Activated CD8-positive, alpha-beta memory T cell treated with anti-CD3 and anti-CD28 coated beads, Interleukin-2, amount 50 U/mL, for 24 hours (primary cell): ENCODE measurements around the gene CHML.
"Not testable (repeated sequence)": the region's sequence is repeated elsewhere in the genome, so short reads cannot be mapped to it uniquely, and the experiment has no call there.

ENCODE experiments used
- DNase-seq: peaks from one replicate; pipeline ENCODE4 v3.0.0-alpha.2; 2020; ENCODE audit errors: extremely low read depth

CHML gene, protein sequence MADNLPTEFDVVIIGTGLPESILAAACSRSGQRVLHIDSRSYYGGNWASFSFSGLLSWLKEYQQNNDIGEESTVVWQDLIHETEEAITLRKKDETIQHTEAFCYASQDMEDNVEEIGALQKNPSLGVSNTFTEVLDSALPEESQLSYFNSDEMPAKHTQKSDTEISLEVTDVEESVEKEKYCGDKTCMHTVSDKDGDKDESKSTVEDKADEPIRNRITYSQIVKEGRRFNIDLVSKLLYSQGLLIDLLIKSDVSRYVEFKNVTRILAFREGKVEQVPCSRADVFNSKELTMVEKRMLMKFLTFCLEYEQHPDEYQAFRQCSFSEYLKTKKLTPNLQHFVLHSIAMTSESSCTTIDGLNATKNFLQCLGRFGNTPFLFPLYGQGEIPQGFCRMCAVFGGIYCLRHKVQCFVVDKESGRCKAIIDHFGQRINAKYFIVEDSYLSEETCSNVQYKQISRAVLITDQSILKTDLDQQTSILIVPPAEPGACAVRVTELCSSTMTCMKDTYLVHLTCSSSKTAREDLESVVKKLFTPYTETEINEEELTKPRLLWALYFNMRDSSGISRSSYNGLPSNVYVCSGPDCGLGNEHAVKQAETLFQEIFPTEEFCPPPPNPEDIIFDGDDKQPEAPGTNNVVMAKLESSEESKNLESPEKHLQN

GRCh38 chr1:241640149-241640866, at the start of gene CHML, which contains the start of gene OPN3:
CHML (minus strand) TSS chr1:241640369; CDS start chr1:241635766, 4,603 bp downstream.
OPN3 (minus strand) TSS chr1:241640369; CDS start chr1:241640254, 115 bp downstream.
- peak; percentile 61 for DNase-seq

DNA sequence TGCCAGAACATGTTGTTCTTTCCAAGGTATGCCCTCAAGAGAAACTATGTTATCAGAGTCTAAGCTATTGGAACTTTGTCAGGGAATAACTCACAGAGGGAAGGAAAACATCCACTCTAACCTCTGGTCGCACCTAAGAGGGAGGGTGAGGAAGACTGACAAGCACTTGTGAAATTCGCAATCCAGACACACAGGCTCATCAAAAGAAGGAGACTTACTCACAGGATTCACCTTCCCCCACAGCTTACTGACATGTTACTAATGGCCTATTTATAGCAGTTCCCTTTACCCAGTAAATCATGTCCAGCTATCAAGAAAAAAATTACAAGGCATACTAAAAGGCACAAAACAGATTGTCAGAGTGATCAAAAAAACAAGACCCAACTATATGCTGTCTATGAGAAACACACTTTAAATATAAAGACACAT, 48.8 kb upstream of the CHML start:
- no peak for DNase-seq

- no peak for DNase-seq
Observed at GRCh38 chr1:241684108-241684507, 43.9 kb upstream of the CHML start.

GRCh38 chr1:241682921-241683320, 42.8 kb upstream of the CHML start:
- DNase-seq, result no peak

GRCh38 chr1:241681861-241682448, 41.8 kb upstream of the CHML start:
- DNase-seq, result not testable (repeated sequence)

DNA sequence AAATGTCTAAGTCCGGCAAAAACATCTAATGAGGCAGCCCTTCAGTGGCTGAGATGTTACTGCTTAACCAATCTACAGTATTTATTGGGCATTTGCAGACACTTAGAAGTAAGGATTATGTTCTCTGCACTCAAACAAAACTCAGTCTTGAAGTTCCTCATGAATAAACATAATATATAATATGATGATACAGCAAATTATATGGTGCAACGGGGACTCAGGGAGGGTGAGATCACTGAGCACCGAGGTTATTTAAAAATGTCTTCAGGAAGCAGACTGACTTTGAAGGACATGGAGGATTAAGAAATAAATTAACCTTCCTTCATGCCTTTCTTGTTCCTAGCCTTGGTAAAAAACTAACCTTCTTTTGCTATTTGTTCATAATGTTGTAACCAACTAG, 39.8 kb upstream of the CHML start:
- DNase-seq, result no peak

GRCh38 chr1:241679404-241679803, 39.2 kb upstream of the CHML start:
- no peak for DNase-seq

- DNase-seq, result no peak
Observed at GRCh38 chr1:241678536-241678935, 38.4 kb upstream of the CHML start.

DNA sequence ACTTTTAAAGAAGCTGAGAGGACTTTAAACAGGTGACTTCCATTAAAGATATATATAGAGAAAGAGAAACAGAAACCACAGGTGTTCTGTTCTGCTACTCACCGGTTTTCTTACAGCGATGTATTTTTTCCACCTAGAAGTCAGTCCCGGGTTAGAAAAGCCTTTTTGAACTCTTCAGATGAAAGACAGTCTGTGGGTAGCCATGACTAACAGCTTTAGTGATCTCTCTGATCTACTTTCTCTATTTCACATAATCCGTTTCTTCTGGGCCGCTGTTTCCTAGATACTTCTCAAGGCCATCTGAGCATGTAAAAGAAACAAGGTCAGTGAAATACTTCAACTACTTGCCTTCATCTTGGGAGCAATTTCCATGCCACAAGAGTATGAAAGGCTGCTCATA, 37.0 kb upstream of the CHML start:
- no peak for DNase-seq

DNA sequence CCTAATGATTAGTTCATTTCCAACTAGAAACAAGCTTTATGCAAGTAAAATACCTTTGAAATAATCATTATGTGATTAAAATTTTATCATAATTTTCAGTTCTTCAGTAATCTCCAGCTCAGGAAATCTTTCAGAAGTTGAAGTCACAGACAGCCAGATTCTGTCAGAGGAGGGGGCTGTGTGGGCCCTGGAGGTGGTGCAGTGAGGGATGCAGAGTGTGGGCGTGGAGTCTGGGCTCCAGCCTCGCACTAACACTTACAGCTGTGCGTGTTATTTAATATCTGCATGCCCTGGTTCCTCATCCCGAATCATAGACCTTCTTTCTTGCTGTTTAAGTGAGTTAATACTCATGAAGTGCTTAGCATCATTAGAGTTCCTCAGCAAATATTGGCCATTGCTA, 35.8 kb upstream of the CHML start:
- DNase-seq, result no peak

GRCh38 chr1:241674805-241675384, 34.7 kb upstream of the CHML start:
- DNase-seq, result no peak

- DNase-seq, result no peak
Observed at GRCh38 chr1:241672301-241672700, 32.1 kb upstream of the CHML start.

DNA sequence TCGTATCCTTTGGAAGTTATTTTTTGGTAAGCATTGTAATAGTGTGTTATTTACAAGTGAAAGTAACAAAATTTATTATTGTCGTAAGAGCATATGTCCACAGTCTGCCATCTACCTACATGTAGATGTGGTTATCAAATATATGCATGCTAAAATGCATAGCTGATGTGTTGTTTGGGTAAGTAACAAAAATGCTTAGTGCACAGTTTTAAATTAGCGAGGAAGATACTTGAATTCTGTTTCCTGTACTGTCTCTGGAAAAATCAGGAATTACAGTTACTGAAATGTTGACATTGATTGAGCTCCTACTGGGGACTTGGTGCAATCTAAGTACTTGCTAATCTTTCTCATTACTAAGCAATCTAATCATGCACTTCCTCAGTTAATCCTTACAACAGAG, 26.2 kb upstream of the CHML start:
- no peak for DNase-seq

GRCh38 chr1:241660424-241660972, 20.3 kb upstream of the CHML start:
- DNase-seq, result no peak

DNA sequence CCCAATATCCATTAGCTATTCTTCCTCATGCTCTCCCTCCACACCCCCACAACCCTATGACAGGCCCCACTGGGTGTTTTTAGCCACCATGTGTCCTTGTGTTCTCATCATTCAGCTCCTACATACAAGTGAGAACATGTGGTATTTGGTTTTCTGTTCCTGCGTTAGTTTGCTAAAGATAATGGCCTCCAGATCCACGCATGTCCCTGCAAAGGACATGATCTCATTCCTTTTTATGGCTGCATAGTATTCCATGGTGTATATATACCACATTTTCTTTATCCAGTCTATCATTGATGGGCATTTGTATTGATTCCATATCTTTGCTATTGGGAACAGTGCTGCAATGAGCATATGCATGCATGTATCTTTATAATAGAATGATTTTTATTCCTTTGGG, 18.8 kb upstream of the CHML start:
- DNase-seq, result not testable (repeated sequence)

DNA sequence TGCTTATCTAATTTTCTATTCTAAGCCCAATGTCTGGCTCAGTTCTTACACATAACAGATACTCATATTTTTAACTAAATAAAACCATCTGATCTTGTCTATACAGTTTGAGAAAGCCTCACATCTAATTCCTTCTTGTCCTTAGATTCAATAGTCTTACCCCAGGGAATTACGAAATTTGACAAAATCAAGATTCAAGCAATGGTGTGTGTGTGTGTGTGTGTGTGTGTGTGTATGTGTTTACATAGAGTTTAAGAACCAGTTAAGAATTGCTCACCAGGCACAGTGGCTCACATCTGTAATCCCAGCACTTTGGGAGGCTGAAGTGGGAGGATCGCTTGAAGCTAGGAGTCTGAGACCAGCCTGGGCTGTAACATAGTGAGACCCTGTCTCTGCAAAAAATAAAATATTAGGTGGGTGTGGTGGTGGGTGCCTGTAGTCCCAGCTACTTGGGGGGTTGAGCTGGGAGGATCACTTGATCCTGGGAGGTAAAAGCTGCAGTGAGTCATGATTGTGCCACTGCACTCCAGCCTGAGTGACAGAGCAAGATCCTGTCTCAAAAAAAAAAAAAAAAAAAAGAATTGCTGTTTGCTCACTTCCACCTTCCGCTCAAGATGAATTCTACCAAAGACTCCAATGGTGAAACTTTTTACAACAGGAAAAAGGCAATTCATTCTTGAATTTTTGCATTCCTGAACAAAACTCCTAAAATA, 18.1 kb upstream of the CHML start:
- no peak for DNase-seq

DNA sequence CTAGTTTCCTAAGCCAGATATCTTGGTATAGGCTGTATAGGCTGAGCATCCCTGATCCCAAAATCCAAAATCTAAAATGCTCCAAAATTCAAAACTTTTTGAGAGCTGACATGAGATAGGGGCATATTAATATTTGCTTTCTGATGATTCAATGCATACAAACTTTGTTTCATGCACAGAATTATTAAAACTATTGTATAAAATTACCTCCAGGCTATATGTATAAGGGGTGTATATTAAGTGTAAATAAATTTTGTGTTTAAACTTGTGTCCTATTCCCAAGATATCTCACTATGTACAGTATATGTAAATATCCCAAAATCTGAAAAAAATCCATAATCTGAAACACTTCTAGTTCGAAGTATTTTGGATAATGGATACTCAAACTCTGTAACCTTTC, 14.5 kb upstream of the CHML start:
- DNase-seq, result no peak

- no peak for DNase-seq
Observed at GRCh38 chr1:241654019-241654418, 13.8 kb upstream of the CHML start.

DNA sequence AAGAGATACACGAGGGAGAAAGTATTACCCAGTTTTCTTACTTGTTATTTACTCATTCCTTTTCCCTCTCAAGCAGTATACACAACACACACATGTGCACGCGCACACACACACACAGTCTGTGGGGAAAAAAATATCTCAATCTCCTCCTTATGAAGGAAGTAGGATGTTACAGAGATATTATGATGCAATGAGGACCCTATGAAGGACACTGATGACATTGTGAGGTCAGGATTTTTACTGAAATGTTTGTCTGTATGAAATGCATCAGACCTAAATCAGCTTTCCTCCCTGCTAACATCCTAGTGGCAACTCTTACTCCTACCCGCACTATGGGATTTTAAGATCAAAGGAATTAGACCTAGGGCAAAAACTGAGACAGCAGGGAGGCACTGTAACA, 11.8 kb upstream of the CHML start, which contains the start of gene WDR64:
Gene WDR64 (plus strand): TSS at position 270 of the 400 bp plus-strand sequence. CDS start 204 bp downstream, outside the sequence.
- DNase-seq, result no peak

DNA sequence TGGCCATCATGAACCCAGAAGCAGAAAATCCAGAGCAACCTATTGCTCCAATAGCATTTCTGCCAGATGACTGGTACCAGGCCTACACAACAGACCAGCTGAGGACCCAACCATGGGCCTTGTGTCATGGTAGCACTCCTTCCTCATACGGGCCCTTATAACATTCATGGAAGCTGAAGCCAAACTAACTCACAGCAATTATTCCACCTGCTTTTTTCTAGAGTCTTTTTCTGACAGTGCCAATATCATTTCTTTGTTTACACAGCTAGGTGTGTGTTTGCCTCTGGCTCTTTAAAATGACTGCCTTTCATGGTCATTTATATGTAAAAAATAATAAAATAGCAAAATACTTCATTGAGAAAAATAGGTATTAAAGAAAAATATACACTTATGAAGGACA, 8.0 kb upstream of the CHML start:
- DNase-seq, result no peak

GRCh38 chr1:241647658-241648057, 7.5 kb upstream of the CHML start:
- no peak for DNase-seq
